ENCODE measurements around the gene ABCG8.

ABCG8 gene

DNA sequence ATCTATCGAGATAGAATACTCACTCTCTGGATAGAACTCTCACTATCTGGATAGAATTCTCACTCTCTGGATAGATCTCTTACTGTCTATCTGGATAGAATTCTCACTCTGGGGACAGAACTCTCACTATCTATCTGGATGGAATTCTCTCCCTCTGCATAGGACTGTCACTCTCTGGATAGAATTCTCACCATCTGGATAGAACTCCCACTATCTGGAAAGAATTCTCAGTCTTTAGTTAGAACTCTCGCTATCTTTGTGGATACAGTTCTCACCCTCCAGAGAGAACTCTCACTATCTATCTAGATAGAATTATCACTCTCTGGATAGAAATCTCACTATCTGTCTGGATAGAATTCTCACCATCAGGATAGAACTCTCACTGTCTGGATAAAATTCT, 16.5 kb downstream of the ABCG8 start:
- no peak for DNase-seq
- POLR2A ChIA-PET = no interaction called here
- CTCF ChIA-PET = no interaction called here
- H3K27me3 ChIP-seq (replicated peaks in 2 of 5; ENCODE audit: control insufficient read depth in 4 of 5, insufficient read depth in 5 of 5, low read length in 4 of 5) = peaks cover 0 to 53% (median 13%) of the 10 kb centered on the region in 5 experiments
- no peak overlapping the region for H3K27ac ChIP-seq (ENCODE audit: insufficient read depth in 1 of 2, low read depth in 1 of 2, low read length in 2 of 2, poor library complexity in 1 of 2, severe bottlenecking in 2 of 2)
- 93% methylated on average over 2 of the region's 2 CpGs for WGBS (ENCODE audit: insufficient coverage)
- H3K4me1 ChIP-seq (ENCODE audit: control extremely low read depth in 1 of 4, control insufficient read depth in 4 of 4, insufficient read depth in 4 of 4, low read length in 3 of 4) = no peaks in the 10 kb centered on the region
- H3K9me3 ChIP-seq (ENCODE audit: control extremely low read depth in 1 of 5, control insufficient read depth in 4 of 5, insufficient read depth in 2 of 5, low read depth in 1 of 5, low read length in 4 of 5) = peaks cover 0 to 2% (median 0%) of the 10 kb centered on the region in 5 experiments
- no peaks in the 10 kb centered on the region for H3K36me3 ChIP-seq (ENCODE audit: control insufficient read depth in 4 of 4, insufficient read depth in 4 of 4, low read length in 3 of 4)
- H3K4me3 ChIP-seq (ENCODE audit: control insufficient read depth in 1 of 7, extremely low read depth in 1 of 7, insufficient read depth in 4 of 7, low read depth in 2 of 7, low read length in 6 of 7) = no peak overlapping the region

DNA sequence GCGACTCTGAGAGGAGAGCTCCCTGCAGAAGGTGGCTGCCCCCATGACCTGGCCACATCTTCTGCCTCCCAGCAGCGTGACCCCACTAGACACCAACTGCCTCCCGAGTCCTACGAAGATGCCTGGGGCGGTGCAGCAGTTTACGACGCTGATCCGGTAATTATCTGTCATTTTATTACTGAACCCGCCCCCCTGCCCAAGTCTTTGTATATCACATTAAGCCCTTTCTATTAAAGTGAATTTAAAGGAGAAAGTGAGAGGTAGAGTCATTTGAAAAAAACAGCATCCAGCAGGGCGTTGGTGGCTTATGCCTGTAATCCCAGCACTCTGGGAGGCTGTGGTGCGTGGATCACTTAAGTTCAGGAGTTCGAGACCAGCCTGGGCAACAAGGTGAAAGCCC, 33.4 kb downstream of the ABCG8 start:
- no peak for DNase-seq
- Histone ChIP-seq H3K4me1 (ENCODE audit: control extremely low read depth in 1 of 4, control insufficient read depth in 4 of 4, insufficient read depth in 4 of 4, low read length in 3 of 4) (no peaks in the 10 kb centered on the region), H3K36me3 (ENCODE audit: control insufficient read depth in 4 of 4, insufficient read depth in 4 of 4, low read length in 3 of 4) (no peaks in the 10 kb centered on the region), H3K27me3 (replicated peaks in 2 of 5; ENCODE audit: control insufficient read depth in 4 of 5, insufficient read depth in 5 of 5, low read length in 4 of 5) (peaks cover 0 to 29% (median 7%) of the 10 kb centered on the region in 5 experiments), H3K4me3 (ENCODE audit: control insufficient read depth in 1 of 7, extremely low read depth in 1 of 7, insufficient read depth in 4 of 7, low read depth in 2 of 7, low read length in 6 of 7) (no peak overlapping the region), H3K9me3 (ENCODE audit: control extremely low read depth in 1 of 5, control insufficient read depth in 4 of 5, insufficient read depth in 2 of 5, low read depth in 1 of 5, low read length in 4 of 5) (no peaks in the 10 kb centered on the region), H3K27ac (ENCODE audit: insufficient read depth in 1 of 2, low read depth in 1 of 2, low read length in 2 of 2, poor library complexity in 1 of 2, severe bottlenecking in 2 of 2) (no peak overlapping the region)
- ChIA-PET POLR2A (no interaction called here), CTCF (no interaction called here)
- WGBS (ENCODE audit: insufficient coverage) = 89% methylated on average over 9 of the region's 12 CpGs

DNA sequence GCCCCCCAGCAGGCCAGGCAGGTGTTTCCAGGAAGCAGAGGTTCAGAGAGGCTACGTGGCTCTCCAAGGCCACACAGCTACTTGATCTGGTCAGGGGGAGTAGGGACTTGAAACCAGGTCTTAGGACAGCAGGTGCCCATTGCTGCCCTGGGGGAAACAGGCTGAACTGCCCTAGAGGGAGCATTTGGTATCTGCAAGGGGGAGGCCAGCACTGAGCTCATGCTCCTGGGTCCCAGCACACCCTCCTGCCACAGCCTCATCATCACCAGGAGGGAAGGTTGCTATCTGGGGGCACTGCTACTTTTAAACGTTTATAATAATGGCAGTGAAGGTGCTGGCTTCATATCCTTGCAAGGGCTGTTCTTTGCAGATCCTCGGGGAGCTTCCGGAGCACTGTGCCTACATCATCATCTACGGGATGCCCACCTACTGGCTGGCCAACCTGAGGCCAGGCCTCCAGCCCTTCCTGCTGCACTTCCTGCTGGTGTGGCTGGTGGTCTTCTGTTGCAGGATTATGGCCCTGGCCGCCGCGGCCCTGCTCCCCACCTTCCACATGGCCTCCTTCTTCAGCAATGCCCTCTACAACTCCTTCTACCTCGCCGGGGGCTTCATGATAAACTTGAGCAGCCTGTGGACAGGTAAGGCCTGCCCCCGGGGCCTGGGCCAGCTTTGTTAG, 36.1 kb downstream of the ABCG8 start:
- ChIA-PET POLR2A (no interaction called here), CTCF (no interaction called here)
- WGBS (ENCODE audit: insufficient coverage) = 93% methylated on average over 9 of the region's 11 CpGs
- Histone ChIP-seq H3K4me1 (ENCODE audit: control extremely low read depth in 1 of 4, control insufficient read depth in 4 of 4, insufficient read depth in 4 of 4, low read length in 3 of 4) (peaks cover 0 to 6% (median 0%) of the 10 kb centered on the region in 4 experiments), H3K27me3 (replicated peaks in 2 of 5; ENCODE audit: control insufficient read depth in 4 of 5, insufficient read depth in 5 of 5, low read length in 4 of 5) (peaks cover 0 to 18% (median 2%) of the 10 kb centered on the region in 5 experiments), H3K9me3 (ENCODE audit: control extremely low read depth in 1 of 5, control insufficient read depth in 4 of 5, insufficient read depth in 2 of 5, low read depth in 1 of 5, low read length in 4 of 5) (no peaks in the 10 kb centered on the region), H3K4me3 (ENCODE audit: control insufficient read depth in 1 of 7, extremely low read depth in 1 of 7, insufficient read depth in 4 of 7, low read depth in 2 of 7, low read length in 6 of 7) (no peak overlapping the region), H3K36me3 (ENCODE audit: control insufficient read depth in 4 of 4, insufficient read depth in 4 of 4, low read length in 3 of 4) (no peaks in the 10 kb centered on the region), H3K27ac (ENCODE audit: insufficient read depth in 1 of 2, low read depth in 1 of 2, low read length in 2 of 2, poor library complexity in 1 of 2, severe bottlenecking in 2 of 2) (no peak overlapping the region)
- DNase-seq = no peak

DNA sequence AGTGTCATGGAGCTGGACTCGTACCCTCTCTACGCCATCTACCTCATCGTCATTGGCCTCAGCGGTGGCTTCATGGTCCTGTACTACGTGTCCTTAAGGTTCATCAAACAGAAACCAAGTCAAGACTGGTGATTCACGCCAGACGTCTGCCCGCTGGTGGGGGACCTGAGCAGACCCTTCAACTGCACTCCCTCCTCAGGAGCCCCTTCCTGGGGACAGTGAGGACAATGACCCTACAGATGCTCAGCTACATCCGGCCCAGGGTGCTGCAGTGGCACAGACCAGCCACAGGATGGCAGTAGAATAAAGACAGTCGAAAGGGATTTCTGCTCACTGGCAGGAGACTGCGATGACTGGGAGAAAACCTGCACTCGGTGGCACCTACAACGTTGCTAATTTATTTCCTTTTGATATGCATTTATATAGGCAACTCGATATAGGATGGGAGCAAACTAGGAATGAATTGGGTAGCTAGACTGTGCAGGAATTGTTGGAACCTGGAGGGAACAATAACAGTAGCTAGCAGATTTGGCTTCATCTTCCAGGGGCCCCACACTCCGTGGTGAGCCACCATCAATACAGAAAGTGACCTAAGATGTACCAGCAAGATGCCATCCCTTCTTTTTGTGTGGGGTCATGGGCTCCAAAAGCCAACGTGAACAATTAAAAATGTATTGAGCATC, 39.2 kb downstream of the ABCG8 start:
- POLR2A ChIA-PET = no interaction called here
- Histone ChIP-seq H3K36me3 (ENCODE audit: control insufficient read depth in 4 of 4, insufficient read depth in 4 of 4, low read length in 3 of 4) (no peaks in the 10 kb centered on the region), H3K9me3 (ENCODE audit: control extremely low read depth in 1 of 5, control insufficient read depth in 4 of 5, insufficient read depth in 2 of 5, low read depth in 1 of 5, low read length in 4 of 5) (no peaks in the 10 kb centered on the region), H3K4me3 (ENCODE audit: control insufficient read depth in 1 of 7, extremely low read depth in 1 of 7, insufficient read depth in 4 of 7, low read depth in 2 of 7, low read length in 6 of 7) (peak overlapping the region in 1 of 7 experiments; percentile 36), H3K27ac (ENCODE audit: insufficient read depth in 1 of 2, low read depth in 1 of 2, low read length in 2 of 2, poor library complexity in 1 of 2, severe bottlenecking in 2 of 2) (no peak overlapping the region), H3K27me3 (replicated peaks in 2 of 5; ENCODE audit: control insufficient read depth in 4 of 5, insufficient read depth in 5 of 5, low read length in 4 of 5) (peaks cover 0 to 2% (median 0%) of the 10 kb centered on the region in 5 experiments), H3K4me1 (ENCODE audit: control extremely low read depth in 1 of 4, control insufficient read depth in 4 of 4, insufficient read depth in 4 of 4, low read length in 3 of 4) (peaks cover 0 to 6% (median 0%) of the 10 kb centered on the region in 4 experiments)
- CTCF ChIA-PET = interaction anchor here (1.0 to 1.5 kb wide), 3 partner anchors 11 to 69 kb away, joined by 4 read pairs; no protein-coding TSS in a partner anchor
- WGBS (ENCODE audit: insufficient coverage) = 38% methylated on average over 14 of the region's 16 CpGs
- peak; percentile 36 to 66 (median 62) for DNase-seq

DNA sequence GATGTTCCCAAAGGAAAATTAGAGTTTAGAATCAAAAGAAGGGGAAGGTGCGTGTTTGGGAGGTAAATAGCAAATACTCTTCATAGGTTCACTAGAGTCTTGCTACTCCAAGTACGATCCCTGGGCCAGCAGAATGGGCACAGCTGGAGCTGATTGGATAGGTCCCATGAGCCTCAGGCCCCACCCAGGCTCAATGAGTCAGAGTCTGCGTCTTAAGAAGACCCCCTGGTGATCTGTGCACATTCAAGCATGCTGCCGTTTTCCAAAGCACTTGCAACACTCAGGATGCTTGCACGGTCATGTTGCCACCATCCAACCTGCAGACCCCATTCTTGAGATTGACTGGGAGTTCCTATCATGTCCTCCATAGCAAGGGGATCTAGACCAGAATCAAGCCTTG, 40.5 kb downstream of the ABCG8 start:
- CTCF ChIA-PET = no interaction called here
- Histone ChIP-seq H3K9me3 (ENCODE audit: control extremely low read depth in 1 of 5, control insufficient read depth in 4 of 5, insufficient read depth in 2 of 5, low read depth in 1 of 5, low read length in 4 of 5) (no peaks in the 10 kb centered on the region), H3K4me1 (ENCODE audit: control extremely low read depth in 1 of 4, control insufficient read depth in 4 of 4, insufficient read depth in 4 of 4, low read length in 3 of 4) (peaks cover 0 to 6% (median 0%) of the 10 kb centered on the region in 4 experiments), H3K36me3 (ENCODE audit: control insufficient read depth in 4 of 4, insufficient read depth in 4 of 4, low read length in 3 of 4) (no peaks in the 10 kb centered on the region), H3K27ac (ENCODE audit: insufficient read depth in 1 of 2, low read depth in 1 of 2, low read length in 2 of 2, poor library complexity in 1 of 2, severe bottlenecking in 2 of 2) (no peak overlapping the region), H3K27me3 (replicated peaks in 2 of 5; ENCODE audit: control insufficient read depth in 4 of 5, insufficient read depth in 5 of 5, low read length in 4 of 5) (peaks cover 0 to 2% (median 0%) of the 10 kb centered on the region in 5 experiments), H3K4me3 (ENCODE audit: control insufficient read depth in 1 of 7, extremely low read depth in 1 of 7, insufficient read depth in 4 of 7, low read depth in 2 of 7, low read length in 6 of 7) (no peak overlapping the region)
- no peak for DNase-seq
- POLR2A ChIA-PET = no interaction called here
- 97% methylated on average over 5 of the region's 5 CpGs for WGBS (ENCODE audit: insufficient coverage)

DNA sequence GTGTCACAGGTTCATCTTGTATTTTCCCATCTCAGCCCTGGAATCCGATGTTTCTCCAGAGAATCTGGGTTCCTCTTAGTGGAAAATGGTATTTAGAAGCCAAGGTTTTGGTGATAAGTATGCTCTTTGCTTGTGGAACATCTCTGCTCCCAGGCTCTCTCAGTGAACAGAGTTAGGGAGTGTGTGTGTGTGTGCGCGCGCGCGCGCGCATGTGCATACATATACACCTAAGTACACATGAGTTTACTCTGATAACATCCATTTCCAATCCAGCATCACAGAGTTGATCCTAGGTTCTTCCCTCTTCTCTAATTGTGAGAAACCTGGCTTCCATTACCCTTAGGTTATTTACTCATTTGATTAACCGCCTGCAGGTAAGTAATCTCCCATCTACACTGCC, 41.7 kb downstream of the ABCG8 start:
- ChIA-PET CTCF (no interaction called here), POLR2A (no interaction called here)
- no peak overlapping the region for H3K27ac ChIP-seq (ENCODE audit: insufficient read depth in 1 of 2, low read depth in 1 of 2, low read length in 2 of 2, poor library complexity in 1 of 2, severe bottlenecking in 2 of 2)
- peaks cover 0 to 2% (median 0%) of the 10 kb centered on the region in 5 experiments for H3K27me3 ChIP-seq (replicated peaks in 2 of 5; ENCODE audit: control insufficient read depth in 4 of 5, insufficient read depth in 5 of 5, low read length in 4 of 5)
- no peaks in the 10 kb centered on the region for H3K36me3 ChIP-seq (ENCODE audit: control insufficient read depth in 4 of 4, insufficient read depth in 4 of 4, low read length in 3 of 4)
- peaks cover 0 to 6% (median 0%) of the 10 kb centered on the region in 4 experiments for H3K4me1 ChIP-seq (ENCODE audit: control extremely low read depth in 1 of 4, control insufficient read depth in 4 of 4, insufficient read depth in 4 of 4, low read length in 3 of 4)
- no peak overlapping the region for H3K4me3 ChIP-seq (ENCODE audit: control insufficient read depth in 1 of 7, extremely low read depth in 1 of 7, insufficient read depth in 4 of 7, low read depth in 2 of 7, low read length in 6 of 7)
- no peak for DNase-seq
- no peaks in the 10 kb centered on the region for H3K9me3 ChIP-seq (ENCODE audit: control extremely low read depth in 1 of 5, control insufficient read depth in 4 of 5, insufficient read depth in 2 of 5, low read depth in 1 of 5, low read length in 4 of 5)
- 95% methylated on average over 2 of the region's 9 CpGs for WGBS (ENCODE audit: insufficient coverage)

DNA sequence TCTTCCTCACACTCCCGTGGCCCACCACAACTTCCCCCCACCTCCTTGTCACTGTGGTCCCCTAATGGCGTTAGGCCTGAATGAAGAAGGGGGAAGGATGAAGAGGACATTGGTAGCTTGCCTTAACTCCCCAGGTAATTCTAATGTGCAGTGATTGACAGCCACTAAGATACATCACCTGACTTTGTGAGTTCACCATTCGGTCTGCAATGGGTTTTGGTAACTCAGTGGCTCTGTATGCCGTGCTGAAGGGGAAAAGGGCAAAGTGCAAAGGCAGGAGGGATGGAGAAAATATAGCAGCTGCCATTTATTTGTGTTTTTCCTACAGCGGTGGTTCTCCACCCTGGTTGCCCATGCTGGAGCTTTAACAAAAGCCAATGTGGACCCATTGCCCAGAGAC, 42.2 kb downstream of the ABCG8 start:
- peaks cover 0 to 2% (median 0%) of the 10 kb centered on the region in 5 experiments for H3K27me3 ChIP-seq (replicated peaks in 2 of 5; ENCODE audit: control insufficient read depth in 4 of 5, insufficient read depth in 5 of 5, low read length in 4 of 5)
- H3K4me1 ChIP-seq (ENCODE audit: control extremely low read depth in 1 of 4, control insufficient read depth in 4 of 4, insufficient read depth in 4 of 4, low read length in 3 of 4) = peaks cover 0 to 6% (median 0%) of the 10 kb centered on the region in 4 experiments
- H3K36me3 ChIP-seq (ENCODE audit: control insufficient read depth in 4 of 4, insufficient read depth in 4 of 4, low read length in 3 of 4) = no peaks in the 10 kb centered on the region
- WGBS (ENCODE audit: insufficient coverage) = 92% methylated on average over 3 of the region's 5 CpGs
- CTCF ChIA-PET = no interaction called here
- no peak overlapping the region for H3K27ac ChIP-seq (ENCODE audit: insufficient read depth in 1 of 2, low read depth in 1 of 2, low read length in 2 of 2, poor library complexity in 1 of 2, severe bottlenecking in 2 of 2)
- H3K9me3 ChIP-seq (ENCODE audit: control extremely low read depth in 1 of 5, control insufficient read depth in 4 of 5, insufficient read depth in 2 of 5, low read depth in 1 of 5, low read length in 4 of 5) = no peaks in the 10 kb centered on the region
- POLR2A ChIA-PET = no interaction called here
- no peak overlapping the region for H3K4me3 ChIP-seq (ENCODE audit: control insufficient read depth in 1 of 7, extremely low read depth in 1 of 7, insufficient read depth in 4 of 7, low read depth in 2 of 7, low read length in 6 of 7)
- no peak for DNase-seq

Data from common myeloid progenitor, CD34-positive (primary cell).